GM12878 (cell line): ENCODE data around the gene MYMX. TPM values are rescaled to one million over a fixed set of nuclear protein-coding genes. Genes with fewer than 3 reads are reported as not detected.
A peak's percentile ranks its signal among the peaks of the same experiment; 100 is the strongest.

Experiments used
- ATAC-seq: fragments of 200-7000 bp; cut with Tn5 transposase; 3 replicates; pipeline ENCODE4 v1.9.1; 2020; ENCODE audit warnings: mild to moderate bottlenecking, moderate library complexity
- BruUV-seq: library from RNA; stranded (reverse); fragments of 400-500 nt; replicated peaks from 2 replicates; lab custom pipeline; 2021; lab: Mats Ljungman, UMichigan
- CTCF ChIA-PET: fragments of 300-600 bp; sonication (Branson Sonifier 250); formaldehyde crosslinking; extraction: SDS; loops from one replicate; lab custom pipeline; 2021; ENCODE audit warnings: inconsistent platforms; lab: Yijun Ruan, JAX
- POLR2A ChIA-PET: fragments of 350-600 bp; formaldehyde crosslinking; extraction: SDS; loops from one replicate; lab custom pipeline; 2021; ENCODE audit warnings: inconsistent platforms; lab: Charles Lee
- RAD21 ChIA-PET: fragments of 300-600 bp; sonication (Branson Sonifier 250); formaldehyde crosslinking; loops from one replicate; lab custom pipeline; 2023; ENCODE audit warnings: antibody characterized with exemption; ENCODE audit not compliant: unreplicated experiment; lab: Charles Lee
- SMC1A ChIA-PET: fragments of 300-600 bp; sonication (Branson Sonifier 250); formaldehyde crosslinking; loops from one replicate; lab custom pipeline; 2023; ENCODE audit not compliant: unreplicated experiment, uncharacterized antibody; lab: Charles Lee
- DNase-seq: peaks from one replicate; pipeline ENCODE4 v3.0.0-alpha.2; 2011; ENCODE audit warnings: low read depth, low spot score
- FAIRE-seq: peaks from 3 replicates; lab custom pipeline; 2011; peaks lifted over from hg19 to GRCh38; lab: Jason Lieb, UNC
- H2AFZ ChIP-seq: 2 replicates; pipeline ENCODE4 v1.6.0; 2011; ENCODE audit warnings: low read depth, low read length, control low read depth; ENCODE audit not compliant: control insufficient read depth
- H3K27ac ChIP-seq: 2 replicates; pipeline ENCODE4 v1.5.1; 2011; ENCODE audit warnings: control low read depth; ENCODE audit not compliant: control insufficient read depth, insufficient read depth
- H3K27me3 ChIP-seq, 2 experiments: replicated peaks in 1 of 2; 2 replicates each; pipeline versions ENCODE4 v1.6.0 to v1.6.1; 2011; ENCODE audit warnings: low read length in 1 of 2; ENCODE audit not compliant: control insufficient read depth in 2 of 2, insufficient read depth in 2 of 2
- H3K36me3 ChIP-seq, 2 experiments: 2 replicates each; pipeline ENCODE4 v1.5.1; 2011; ENCODE audit warnings: low read length in 1 of 2; ENCODE audit not compliant: control insufficient read depth in 2 of 2, insufficient read depth in 2 of 2
- H3K4me1 ChIP-seq: 2 replicates; pipeline ENCODE4 v1.6.1; 2011; ENCODE audit warnings: mild to moderate bottlenecking, low read length, moderate library complexity, mixed read lengths; ENCODE audit not compliant: control insufficient read depth, insufficient read depth
- H3K4me2 ChIP-seq: 2 replicates; pipeline ENCODE4 v1.6.0; 2011; ENCODE audit warnings: control low read depth; ENCODE audit not compliant: control insufficient read depth, insufficient read depth
- H3K4me3 ChIP-seq: fragments of 200-600 bp; sonication (generic); 2 replicates; pipeline ENCODE4 v1.5.1; 2016
- H3K79me2 ChIP-seq: 2 replicates; pipeline ENCODE4 v1.6.0; 2011; ENCODE audit warnings: low read length; ENCODE audit not compliant: control insufficient read depth, insufficient read depth
- H3K9ac ChIP-seq: 2 replicates; pipeline ENCODE4 v1.8.0; 2011; ENCODE audit warnings: low read length, control low read depth, mixed read lengths; ENCODE audit not compliant: control insufficient read depth, insufficient read depth
- H3K9me3 ChIP-seq: replicated peaks from 3 replicates; pipeline ENCODE4 v1.5.1; 2011; ENCODE audit warnings: mild to moderate bottlenecking, low read length; ENCODE audit not compliant: control insufficient read depth, insufficient read depth
- H4K20me1 ChIP-seq: 2 replicates; pipeline ENCODE4 v1.6.0; 2011; ENCODE audit not compliant: control insufficient read depth, insufficient read depth
- BMI1 ChIP-seq: fragments of 450-650 bp; IDR thresholded peaks from 2 replicates; pipeline ENCODE4 v1.6.1; 2016; ENCODE audit warnings: mild to moderate bottlenecking, moderate library complexity, borderline replicate concordance
- BRCA1 ChIP-seq: IDR thresholded peaks from 2 replicates; pipeline ENCODE4 v1.6.1; 2011; ENCODE audit warnings: low read depth, low read length, improper control_type of control experiment
- MEF2B ChIP-seq: fragments of 450-650 bp; IDR thresholded peaks from 2 replicates; pipeline ENCODE4 v1.6.1; 2018; ENCODE audit warnings: mild to moderate bottlenecking, moderate library complexity; ENCODE audit not compliant: partially characterized antibody, poor library complexity, severe bottlenecking
- RB1 ChIP-seq: fragments of 450-650 bp; formaldehyde crosslinking; IDR thresholded peaks from 2 replicates; pipeline ENCODE4 v1.6.1; 2017; ENCODE audit warnings: mild to moderate bottlenecking, borderline replicate concordance
- RBBP5 ChIP-seq: fragments of 200-600 bp; sonication (generic); conservative IDR thresholded peaks from 2 replicates; pipeline ENCODE4 v1.6.1; 2016
- TCF3 ChIP-seq: IDR thresholded peaks from 2 replicates; pipeline ENCODE4 v1.6.1; 2012; ENCODE audit warnings: low read depth, mild to moderate bottlenecking, low read length, borderline replicate concordance; ENCODE audit not compliant: insufficient read depth
- YBX1 ChIP-seq: fragments of 450-650 bp; IDR thresholded peaks from 2 replicates; pipeline ENCODE4 v1.6.1; 2016; ENCODE audit warnings: antibody characterized with exemption
- ZNF622 ChIP-seq: fragments of 450-650 bp; IDR thresholded peaks from 2 replicates; pipeline ENCODE4 v1.6.1; 2017; ENCODE audit warnings: mild to moderate bottlenecking, inconsistent platforms
- WGBS: methylation state at CpG from one replicate; pipeline ENCODE4 v1.1.6; 2016; ENCODE audit warnings: low lambda C conversion rate; ENCODE audit not compliant: insufficient replicate concordance, insufficient coverage; ENCODE audit errors: missing lambda C conversion rate; 5-methylcytosine and 5-hydroxymethylcytosine counted together
- in situ Hi-C: fragments of 300-500 bp; cut with MboI; formaldehyde crosslinking; loops from 9 replicates; pipeline ENCODE4 v1.14.3; 2018; ENCODE audit warnings: mixed read lengths
- intact Hi-C: fragments of 100-400 bp; cut with micrococcal nuclease; formaldehyde crosslinking; loops from one replicate; pipeline ENCODE4 v1.14.2; 2022; ENCODE audit not compliant: unreplicated experiment
- polyA plus RNA-seq, 11 experiments: library from polyadenylated mRNA; depleted of rRNA in 4 of 11; unstranded in 6 of 11; stranded (reverse) in 5 of 11; fragments of >200 nt; fragmentation: Nextera tagmentation in 4 of 11; fragmentation: Illumina TruSeq in 1 of 11; extraction: Ambion mirVana in 4 of 11; extraction: Trizol in 1 of 11; gene quantifications; 1 replicate in 1 of 11; 2 replicates in 10 of 11; pipeline versions ENCODE4 v1.2.1 to v1.2.3, GENCODE V29; 2011 to 2016; ENCODE audit warnings: inconsistent platforms in 2 of 11, missing spikeins in 2 of 11, low read depth in 1 of 11
- total RNA-seq, 4 experiments: library from RNA; depleted of rRNA in 3 of 4; stranded (reverse); fragments of >200 nt in 3 of 4; fragmentation: Illumina TruSeq in 1 of 4; extraction: Trizol in 1 of 4; gene quantifications; 2 replicates each; pipeline versions ENCODE4 v1.2.1 to v1.2.3, GENCODE V29; 2013 to 2021
- TF ChIP-seq, protein P1 (sequence below): fragments of 450-650 bp; IDR thresholded peaks from 2 replicates; pipeline ENCODE4 v1.6.1; 2017; ENCODE audit warnings: mild to moderate bottlenecking
- TF ChIP-seq, protein P2 (sequence below): fragments of 150-350 bp; IDR thresholded peaks from 2 replicates; pipeline ENCODE4 v1.6.1; 2016; ENCODE audit warnings: low read depth, low read length
- TF ChIP-seq, protein P3 (sequence below): IDR thresholded peaks from 2 replicates; pipeline ENCODE4 v1.6.1; 2011; ENCODE audit warnings: borderline replicate concordance, low read depth, mild to moderate bottlenecking, moderate library complexity, mixed read lengths, low read length; ENCODE audit not compliant: insufficient read depth; ENCODE audit errors: extremely low read length

Gene MYMX
- total and polyA plus RNA-seq, 10 of the 15 experiments (the other 5 are each of a cell fraction or from before 2014, with no cell fraction given), result not detected

DNA sequence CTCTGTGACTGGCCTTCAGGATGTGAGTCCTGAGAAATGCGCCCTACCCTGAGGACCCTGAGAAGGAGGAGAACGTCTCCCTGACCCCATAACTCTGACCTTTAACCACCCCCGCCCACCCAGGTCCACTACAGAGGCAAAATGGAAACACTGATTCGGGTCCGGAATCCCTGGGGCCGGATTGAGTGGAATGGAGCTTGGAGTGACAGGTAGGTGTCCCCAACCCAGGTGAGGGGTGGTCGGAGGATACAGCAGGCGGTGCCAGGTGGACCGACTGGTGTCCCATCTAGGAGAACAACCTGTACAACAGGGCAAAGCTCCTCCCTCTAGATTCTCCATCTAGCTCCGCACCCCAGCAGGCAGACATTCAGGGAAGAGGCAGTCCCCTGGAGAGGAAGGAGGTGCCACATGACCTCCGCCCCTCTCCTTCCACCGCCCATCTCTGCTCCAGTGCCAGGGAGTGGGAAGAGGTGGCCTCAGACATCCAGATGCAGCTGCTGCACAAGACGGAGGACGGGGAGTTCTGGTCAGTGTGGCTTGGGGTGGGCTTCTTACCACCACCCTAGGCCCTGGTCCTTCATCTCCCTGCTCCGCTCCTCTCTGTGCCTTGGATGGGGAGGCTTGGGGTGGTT is 40.5 kb upstream of the MYMX start:
- FAIRE-seq (no peak), DNase-seq (no peak), ATAC-seq (no peak)
- peaks cover 16% of the 10 kb centered on the region for H3K4me1 ChIP-seq
- TF ChIP-seq ZNF622 (no peak), MEF2B (no peak), RB1 (no peak), BRCA1 (no peak), RBBP5 (no peak), YBX1 (no peak), TCF3 (no peak), BMI1 (no peak)
- TF ChIP-seq, protein P1, sequence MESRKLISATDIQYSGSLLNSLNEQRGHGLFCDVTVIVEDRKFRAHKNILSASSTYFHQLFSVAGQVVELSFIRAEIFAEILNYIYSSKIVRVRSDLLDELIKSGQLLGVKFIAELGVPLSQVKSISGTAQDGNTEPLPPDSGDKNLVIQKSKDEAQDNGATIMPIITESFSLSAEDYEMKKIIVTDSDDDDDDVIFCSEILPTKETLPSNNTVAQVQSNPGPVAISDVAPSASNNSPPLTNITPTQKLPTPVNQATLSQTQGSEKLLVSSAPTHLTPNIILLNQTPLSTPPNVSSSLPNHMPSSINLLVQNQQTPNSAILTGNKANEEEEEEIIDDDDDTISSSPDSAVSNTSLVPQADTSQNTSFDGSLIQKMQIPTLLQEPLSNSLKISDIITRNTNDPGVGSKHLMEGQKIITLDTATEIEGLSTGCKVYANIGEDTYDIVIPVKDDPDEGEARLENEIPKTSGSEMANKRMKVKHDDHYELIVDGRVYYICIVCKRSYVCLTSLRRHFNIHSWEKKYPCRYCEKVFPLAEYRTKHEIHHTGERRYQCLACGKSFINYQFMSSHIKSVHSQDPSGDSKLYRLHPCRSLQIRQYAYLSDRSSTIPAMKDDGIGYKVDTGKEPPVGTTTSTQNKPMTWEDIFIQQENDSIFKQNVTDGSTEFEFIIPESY, result no peak
- TF ChIP-seq, protein P2, sequence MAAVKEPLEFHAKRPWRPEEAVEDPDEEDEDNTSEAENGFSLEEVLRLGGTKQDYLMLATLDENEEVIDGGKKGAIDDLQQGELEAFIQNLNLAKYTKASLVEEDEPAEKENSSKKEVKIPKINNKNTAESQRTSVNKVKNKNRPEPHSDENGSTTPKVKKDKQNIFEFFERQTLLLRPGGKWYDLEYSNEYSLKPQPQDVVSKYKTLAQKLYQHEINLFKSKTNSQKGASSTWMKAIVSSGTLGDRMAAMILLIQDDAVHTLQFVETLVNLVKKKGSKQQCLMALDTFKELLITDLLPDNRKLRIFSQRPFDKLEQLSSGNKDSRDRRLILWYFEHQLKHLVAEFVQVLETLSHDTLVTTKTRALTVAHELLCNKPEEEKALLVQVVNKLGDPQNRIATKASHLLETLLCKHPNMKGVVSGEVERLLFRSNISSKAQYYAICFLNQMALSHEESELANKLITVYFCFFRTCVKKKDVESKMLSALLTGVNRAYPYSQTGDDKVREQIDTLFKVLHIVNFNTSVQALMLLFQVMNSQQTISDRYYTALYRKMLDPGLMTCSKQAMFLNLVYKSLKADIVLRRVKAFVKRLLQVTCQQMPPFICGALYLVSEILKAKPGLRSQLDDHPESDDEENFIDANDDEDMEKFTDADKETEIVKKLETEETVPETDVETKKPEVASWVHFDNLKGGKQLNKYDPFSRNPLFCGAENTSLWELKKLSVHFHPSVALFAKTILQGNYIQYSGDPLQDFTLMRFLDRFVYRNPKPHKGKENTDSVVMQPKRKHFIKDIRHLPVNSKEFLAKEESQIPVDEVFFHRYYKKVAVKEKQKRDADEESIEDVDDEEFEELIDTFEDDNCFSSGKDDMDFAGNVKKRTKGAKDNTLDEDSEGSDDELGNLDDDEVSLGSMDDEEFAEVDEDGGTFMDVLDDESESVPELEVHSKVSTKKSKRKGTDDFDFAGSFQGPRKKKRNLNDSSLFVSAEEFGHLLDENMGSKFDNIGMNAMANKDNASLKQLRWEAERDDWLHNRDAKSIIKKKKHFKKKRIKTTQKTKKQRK, result no peak
- TF ChIP-seq, protein P3, sequence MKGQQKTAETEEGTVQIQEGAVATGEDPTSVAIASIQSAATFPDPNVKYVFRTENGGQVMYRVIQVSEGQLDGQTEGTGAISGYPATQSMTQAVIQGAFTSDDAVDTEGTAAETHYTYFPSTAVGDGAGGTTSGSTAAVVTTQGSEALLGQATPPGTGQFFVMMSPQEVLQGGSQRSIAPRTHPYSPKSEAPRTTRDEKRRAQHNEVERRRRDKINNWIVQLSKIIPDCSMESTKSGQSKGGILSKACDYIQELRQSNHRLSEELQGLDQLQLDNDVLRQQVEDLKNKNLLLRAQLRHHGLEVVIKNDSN, result no peak
- RAD21 ChIA-PET, result interaction anchor here (0.6 to 2.9 kb wide), 12 partner anchors 13 to 162 kb away, joined by 3 to 12 read pairs (median 4); partner anchors contain the start of gene HSP90AB1
- H3K9ac ChIP-seq, result no peak overlapping the region; the same call in 1 of the 2 replicates
- H3K4me3 ChIP-seq, result peak overlapping the region; percentile 52
- no peaks in the 10 kb centered on the region for H3K36me3 ChIP-seq
- no peak overlapping the region for H3K27ac ChIP-seq
- intact Hi-C loops (loop anchor here (2.0 kb wide), 1 partner anchor 43 kb away; no protein-coding TSS in a partner anchor), in situ Hi-C loops (no loop called here)
- peak overlapping the region; percentile 97 for H3K4me2 ChIP-seq
- 68% methylated on average over 15 of the region's 15 CpGs for WGBS
- no peaks in the 10 kb centered on the region for H3K27me3 ChIP-seq
- CTCF ChIA-PET, result interaction anchor here (0.8 to 4.4 kb wide), 18 partner anchors 13 to 163 kb away, joined by 3 to 39 read pairs (median 5); partner anchors contain the start of gene SLC29A1
- no TSS peak for BruUV-seq
- peak overlapping the region; percentile 74 for H2AFZ ChIP-seq
- no peaks in the 10 kb centered on the region for H4K20me1 ChIP-seq
- SMC1A ChIA-PET, result interaction anchor here (1.0 to 2.6 kb wide), 9 partner anchors 14 to 80 kb away, joined by 3 to 9 read pairs (median 6); partner anchors contain the start of genes HSP90AB1 and MYMX
- H3K9me3 ChIP-seq, result peaks cover 2% of the 10 kb centered on the region; the same call in 1 of the 3 replicates
- POLR2A ChIA-PET, result interaction anchor here (0.6 to 2.8 kb wide), 6 partner anchors 13 to 80 kb away, joined by 3 to 15 read pairs (median 6); no protein-coding TSS in a partner anchor
- H3K79me2 ChIP-seq, result no peaks in the 10 kb centered on the region
